Camera-type eye (tissue), 1 donor: ENCODE measurements around the gene SLC17A2. TPM values are rescaled to one million over a fixed set of nuclear protein-coding genes. Genes with fewer than 3 reads are reported as not detected.

Experiments
- total RNA-seq: library from RNA; depleted of rRNA; stranded (reverse); fragments of >200 nt; gene quantifications from one replicate; pipeline ENCODE4 v1.2.3, GENCODE V29; 2014

Gene SLC17A2, protein sequence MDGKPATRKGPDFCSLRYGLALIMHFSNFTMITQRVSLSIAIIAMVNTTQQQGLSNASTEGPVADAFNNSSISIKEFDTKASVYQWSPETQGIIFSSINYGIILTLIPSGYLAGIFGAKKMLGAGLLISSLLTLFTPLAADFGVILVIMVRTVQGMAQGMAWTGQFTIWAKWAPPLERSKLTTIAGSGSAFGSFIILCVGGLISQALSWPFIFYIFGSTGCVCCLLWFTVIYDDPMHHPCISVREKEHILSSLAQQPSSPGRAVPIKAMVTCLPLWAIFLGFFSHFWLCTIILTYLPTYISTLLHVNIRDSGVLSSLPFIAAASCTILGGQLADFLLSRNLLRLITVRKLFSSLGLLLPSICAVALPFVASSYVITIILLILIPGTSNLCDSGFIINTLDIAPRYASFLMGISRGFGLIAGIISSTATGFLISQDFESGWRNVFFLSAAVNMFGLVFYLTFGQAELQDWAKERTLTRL
- total RNA-seq = not detected

DNA sequence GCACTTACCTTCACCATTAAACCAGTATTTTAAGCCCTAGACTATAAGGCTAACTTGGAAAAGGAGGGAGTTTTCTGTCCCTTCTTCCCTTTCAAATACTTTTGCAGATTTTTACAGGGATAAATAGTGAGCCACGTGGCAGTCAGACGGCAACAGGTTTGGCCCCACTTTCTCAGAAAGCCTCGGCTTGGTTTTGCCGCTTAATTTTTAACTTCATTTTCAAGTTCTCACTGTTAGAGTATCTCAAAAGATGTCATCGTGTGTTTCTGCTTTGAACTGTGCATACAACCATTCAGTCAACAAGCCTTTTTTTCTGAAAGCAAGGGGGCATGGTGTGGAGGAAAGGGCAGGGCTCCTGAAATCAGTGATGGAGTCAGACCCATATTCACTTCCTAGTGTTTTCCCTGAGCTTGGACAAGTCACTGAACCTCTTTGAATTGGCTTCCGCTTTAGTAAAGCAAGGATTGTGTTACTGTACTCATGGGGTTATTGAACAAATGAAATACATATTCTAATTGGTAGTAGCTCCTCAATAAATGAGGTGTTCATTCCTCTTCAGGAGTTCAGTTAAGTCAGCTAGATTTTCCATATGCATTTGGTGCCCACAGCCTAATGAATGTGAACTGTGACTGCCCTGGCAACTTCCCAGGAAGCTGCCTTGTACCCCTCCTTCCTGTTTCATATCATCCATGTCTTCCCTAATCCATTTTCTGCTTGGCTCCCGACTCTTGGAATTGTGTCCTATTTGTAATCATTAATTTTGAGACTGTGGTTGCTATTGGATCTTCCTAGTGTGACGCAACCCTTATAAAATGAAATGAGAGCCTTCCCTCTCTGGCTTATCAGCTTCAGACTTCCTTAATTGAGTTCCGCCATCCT is at the start of gene SLC17A2:
TSS of gene SLC17A2 (minus strand) at position 160 of the 879 bp plus-strand sequence. CDS start 4,895 bp downstream, outside the sequence.

DNA sequence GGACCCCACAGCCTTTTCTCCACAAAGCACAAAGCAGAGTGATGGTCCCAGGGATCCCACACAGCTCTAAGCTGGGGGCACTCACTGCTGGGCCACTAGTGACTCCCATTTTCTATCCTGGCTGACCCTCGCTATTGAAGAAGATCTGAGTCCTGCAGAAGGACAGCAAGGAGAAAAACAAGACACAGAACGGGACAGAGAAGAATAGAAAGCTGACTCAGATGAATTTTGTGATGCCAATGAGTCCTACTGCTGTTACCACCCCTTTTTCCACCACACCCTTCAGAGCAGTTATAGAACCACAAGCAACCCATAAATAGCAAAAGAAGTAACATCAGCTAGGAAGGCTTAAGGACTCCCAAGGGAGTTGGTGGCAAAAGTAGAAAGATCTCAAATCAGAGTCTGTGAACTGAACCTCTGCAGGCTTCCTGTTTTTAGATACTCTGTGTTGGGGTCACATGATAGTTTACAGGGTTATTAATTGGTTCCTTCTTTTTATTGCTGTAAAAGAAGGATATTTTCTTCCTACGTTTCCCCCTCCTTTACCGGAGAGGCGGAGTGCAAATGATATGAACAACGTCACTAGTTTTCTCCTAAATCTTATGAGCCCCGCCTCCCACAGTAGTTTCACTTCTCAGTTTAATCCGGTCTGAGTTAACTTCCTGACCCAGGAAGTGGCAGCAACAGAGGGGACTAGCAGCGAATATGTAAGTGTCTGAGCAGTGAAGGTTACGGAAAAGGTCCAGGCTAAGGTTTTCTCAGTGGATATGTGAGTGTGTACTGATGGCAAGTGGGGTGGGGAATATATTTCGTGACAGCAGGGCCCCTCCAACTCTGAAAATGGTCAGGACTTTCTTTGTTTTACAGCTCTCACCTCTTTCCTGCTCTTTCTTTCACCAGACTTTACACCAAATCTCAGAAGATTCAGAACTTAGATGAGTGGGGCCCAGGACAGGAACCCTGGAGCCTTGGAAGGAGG is 31.9 kb upstream of the SLC17A2 start, which contains the start of gene TRIM38:
TSS of gene TRIM38 (plus strand) at position 654 of the 979 bp plus-strand sequence. CDS start 3,721 bp downstream, outside the sequence.

DNA sequence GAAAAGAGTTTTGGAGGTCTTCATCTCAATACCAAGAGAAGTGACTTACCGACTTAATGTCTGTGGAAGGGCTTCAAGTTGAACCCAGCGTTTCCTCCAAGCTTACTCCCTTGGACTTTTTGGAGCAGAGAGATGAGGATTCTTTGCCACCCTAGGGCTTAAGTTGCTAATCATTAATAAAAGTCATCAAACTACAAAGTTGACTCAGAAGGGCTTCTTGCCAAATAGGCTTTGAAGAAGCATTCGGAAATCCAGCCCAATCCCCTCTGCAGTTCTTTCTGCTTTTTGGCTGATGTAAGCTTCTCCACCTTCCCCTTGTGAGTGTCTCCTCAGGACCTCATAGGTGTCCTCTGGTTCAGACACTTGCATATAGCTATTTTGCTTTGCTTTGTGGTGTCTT is 56.4 kb downstream of the SLC17A2 start, which contains the start of gene SLC17A3:
TSS of gene SLC17A3 (minus strand) at position 126 of the 400 bp plus-strand sequence. CDS start 5,856 bp downstream, outside the sequence.

Other genes with a start within 250 kb of the SLC17A2 start
- gene SLC17A4, start 175.9 kb downstream of the SLC17A2 start, total RNA-seq = not detected
- not detected for gene SLC17A1, start 98.6 kb downstream of the SLC17A2 start, total RNA-seq
- gene SLC17A3, start 56.4 kb downstream of the SLC17A2 start, total RNA-seq = not detected
- 5.3 TPM for gene TRIM38, start 32.1 kb upstream of the SLC17A2 start, total RNA-seq
- gene HFE, start 156.7 kb upstream of the SLC17A2 start, total RNA-seq = 5.2 TPM